Measurements from ENCODE around the gene OPN3.

Gene OPN3

DNA sequence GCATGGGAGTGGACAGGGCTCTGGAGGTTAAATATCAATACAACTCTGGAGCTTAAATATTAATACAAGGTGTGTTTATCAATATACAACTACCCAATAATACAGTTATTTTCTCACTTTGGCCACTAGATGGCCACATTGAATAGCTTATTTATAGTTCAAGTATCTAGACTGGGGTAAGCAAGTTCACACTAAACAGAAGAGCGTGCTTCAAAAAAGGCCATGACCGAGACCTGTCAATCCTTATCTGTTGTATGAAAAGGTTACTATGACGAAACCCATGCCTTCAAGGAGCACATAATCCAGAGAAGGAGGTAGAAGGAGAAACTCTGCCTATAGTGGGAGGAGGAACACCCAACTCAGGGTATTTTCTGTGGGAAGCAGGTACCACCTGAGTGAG, 29.1 kb downstream of the OPN3 start:
- no peak overlapping the region for H3K27ac ChIP-seq
- ChIA-PET CTCF (interaction anchor here (0.6 to 2.7 kb wide), 13 partner anchors 11 to 377 kb away, joined by 3 to 11 read pairs (median 3); no protein-coding TSS in a partner anchor), POLR2A (ENCODE audit: low non-redundant PET) (interaction anchor here (0.6 kb wide), 2 partner anchors 29 to 223 kb away, joined by 3 to 7 read pairs; partner anchors contain the start of genes CHML and OPN3)
- TF ChIP-seq, protein P1, sequence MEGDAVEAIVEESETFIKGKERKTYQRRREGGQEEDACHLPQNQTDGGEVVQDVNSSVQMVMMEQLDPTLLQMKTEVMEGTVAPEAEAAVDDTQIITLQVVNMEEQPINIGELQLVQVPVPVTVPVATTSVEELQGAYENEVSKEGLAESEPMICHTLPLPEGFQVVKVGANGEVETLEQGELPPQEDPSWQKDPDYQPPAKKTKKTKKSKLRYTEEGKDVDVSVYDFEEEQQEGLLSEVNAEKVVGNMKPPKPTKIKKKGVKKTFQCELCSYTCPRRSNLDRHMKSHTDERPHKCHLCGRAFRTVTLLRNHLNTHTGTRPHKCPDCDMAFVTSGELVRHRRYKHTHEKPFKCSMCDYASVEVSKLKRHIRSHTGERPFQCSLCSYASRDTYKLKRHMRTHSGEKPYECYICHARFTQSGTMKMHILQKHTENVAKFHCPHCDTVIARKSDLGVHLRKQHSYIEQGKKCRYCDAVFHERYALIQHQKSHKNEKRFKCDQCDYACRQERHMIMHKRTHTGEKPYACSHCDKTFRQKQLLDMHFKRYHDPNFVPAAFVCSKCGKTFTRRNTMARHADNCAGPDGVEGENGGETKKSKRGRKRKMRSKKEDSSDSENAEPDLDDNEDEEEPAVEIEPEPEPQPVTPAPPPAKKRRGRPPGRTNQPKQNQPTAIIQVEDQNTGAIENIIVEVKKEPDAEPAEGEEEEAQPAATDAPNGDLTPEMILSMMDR (conservative IDR thresholded peaks at IDR 0.05; ENCODE audit: low read depth): peak; percentile 60
- DNase-seq (ENCODE audit: low spot score): peak; percentile 49

DNA sequence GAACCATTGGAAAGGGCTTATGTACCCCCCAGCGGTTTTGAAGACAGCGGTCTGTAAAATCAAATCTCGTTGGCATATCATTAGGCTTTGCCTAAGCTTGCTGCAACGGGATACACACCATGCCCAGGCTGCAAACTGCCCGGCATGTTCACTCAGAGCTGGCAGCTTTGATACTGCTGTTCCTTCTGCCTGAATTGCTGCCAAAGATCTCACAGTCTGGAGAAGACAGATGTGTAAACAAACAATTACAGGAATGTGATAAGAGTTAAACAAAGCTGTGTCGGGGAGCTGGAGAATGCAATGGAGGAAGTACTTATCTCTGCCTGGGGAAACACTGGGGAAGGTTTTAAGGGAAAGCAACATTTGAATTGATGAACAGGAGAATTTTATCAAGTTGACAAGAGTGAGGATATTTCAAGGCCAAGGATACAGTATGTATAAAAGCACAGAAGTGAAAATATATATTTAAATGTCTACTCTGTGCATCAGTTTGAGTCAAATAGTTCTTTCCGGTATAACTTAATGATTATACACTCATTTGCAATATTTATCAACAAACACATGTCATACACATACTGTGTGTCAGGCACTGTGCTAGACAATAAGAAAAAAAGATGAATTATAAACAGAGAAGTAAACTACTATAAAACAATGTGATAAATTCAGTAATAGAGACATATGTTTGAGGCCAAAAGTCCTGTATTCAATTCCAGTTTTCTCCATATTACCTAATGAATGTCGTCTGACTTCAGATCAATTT, 29.9 kb downstream of the OPN3 start:
- TF ChIP-seq, protein P1 (conservative IDR thresholded peaks at IDR 0.05; ENCODE audit: low read depth): no peak
- peak overlapping the region; percentile 45 for H3K27ac ChIP-seq
- POLR2A ChIA-PET (ENCODE audit: low non-redundant PET): interaction anchor here (0.6 kb wide), 1 partner anchor 224 kb away, joined by 3 read pairs; no protein-coding TSS in a partner anchor
- CTCF ChIA-PET: interaction anchor here (0.6 to 2.7 kb wide), 11 partner anchors 10 to 378 kb away, joined by 3 to 11 read pairs (median 3); no protein-coding TSS in a partner anchor
- no peak for DNase-seq (ENCODE audit: low spot score)

DNA sequence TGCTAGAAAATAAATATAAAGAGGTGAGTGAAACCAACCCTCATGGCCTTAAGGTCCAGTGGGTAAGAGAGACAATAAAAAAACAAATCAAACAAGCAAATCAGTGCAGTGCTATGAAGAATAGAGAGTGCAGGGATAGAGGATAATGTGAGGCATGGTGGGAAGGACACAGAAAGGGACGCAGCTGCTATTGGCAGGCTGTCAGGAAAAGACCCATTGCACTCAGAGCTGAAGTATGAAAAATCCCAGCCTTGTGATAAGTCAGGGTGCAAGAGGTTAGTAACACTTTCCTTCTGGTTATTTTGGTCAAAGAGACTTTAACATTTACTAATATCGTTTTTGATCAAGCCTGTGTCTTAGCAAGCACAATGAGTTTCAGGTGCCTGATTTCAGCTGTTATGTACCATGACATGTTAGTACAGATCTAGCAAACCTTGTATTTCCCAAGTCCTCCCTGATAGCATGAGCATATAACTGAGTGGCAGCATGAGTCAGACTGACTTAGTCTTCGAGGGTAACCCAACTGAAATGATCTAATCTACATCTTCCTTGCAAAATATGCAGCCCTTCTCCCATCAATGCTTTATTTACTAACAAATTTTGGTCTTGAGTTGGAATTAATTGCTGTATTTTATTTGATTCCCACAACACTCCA, 31.7 kb downstream of the OPN3 start:
- TF ChIP-seq, protein P1 (conservative IDR thresholded peaks at IDR 0.05; ENCODE audit: low read depth): no peak
- DNase-seq (ENCODE audit: low spot score): peak; percentile 74
- H3K27ac ChIP-seq: no peak overlapping the region
- ChIA-PET POLR2A (ENCODE audit: low non-redundant PET) (no interaction called here), CTCF (interaction anchor here (0.6 to 1.0 kb wide), 2 partner anchors 19 to 226 kb away, joined by 3 read pairs; no protein-coding TSS in a partner anchor)

DNA sequence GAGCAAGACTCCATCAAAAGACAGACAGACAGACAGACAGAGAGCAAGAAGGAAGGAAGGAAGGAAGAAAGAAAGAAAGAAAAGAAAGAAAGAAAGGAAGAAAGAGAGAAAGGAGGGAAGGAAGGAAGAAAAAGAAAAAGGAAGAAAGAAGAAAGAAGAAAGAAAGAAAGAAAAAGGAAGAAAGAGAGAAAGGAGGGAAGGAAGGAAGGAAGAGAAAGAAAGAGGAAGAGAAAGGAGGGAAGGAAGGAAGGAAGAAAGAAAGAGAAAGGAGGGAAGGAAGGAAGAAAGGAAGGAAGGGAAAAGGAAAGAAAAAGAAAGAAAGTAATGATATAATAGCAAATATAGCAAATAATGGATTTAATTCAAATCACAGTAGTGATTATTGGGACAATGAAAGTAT, 32.7 kb downstream of the OPN3 start:
- ChIA-PET CTCF (no interaction called here), POLR2A (ENCODE audit: low non-redundant PET) (no interaction called here)
- peak overlapping the region; percentile 60 for H3K27ac ChIP-seq
- TF ChIP-seq, protein P1 (conservative IDR thresholded peaks at IDR 0.05; ENCODE audit: low read depth): no peak
- no peak for DNase-seq (ENCODE audit: low spot score)

DNA sequence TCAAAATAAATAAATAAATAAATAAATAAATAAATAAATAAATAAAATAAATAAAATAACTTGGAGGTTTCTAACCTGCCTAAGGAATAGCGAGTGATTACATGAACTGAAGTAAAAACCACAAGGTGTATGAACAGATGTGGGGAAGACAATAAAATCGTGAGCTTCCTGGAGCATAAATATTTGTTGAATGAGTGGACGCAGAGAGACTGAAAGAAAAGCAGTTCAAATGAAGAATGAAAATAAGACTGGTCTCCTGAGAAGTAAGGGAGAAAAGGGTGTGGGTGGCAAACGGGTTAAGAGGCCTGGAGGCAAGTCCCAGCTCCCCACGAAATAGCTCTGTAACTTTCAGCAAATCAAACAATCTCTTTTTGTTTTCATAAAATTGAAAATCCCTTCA, 33.6 kb downstream of the OPN3 start:
- peak overlapping the region; percentile 81 for H3K27ac ChIP-seq
- peak; percentile 73 for DNase-seq (ENCODE audit: low spot score)
- CTCF ChIA-PET: interaction anchor here (0.7 kb wide), 1 partner anchor 236 kb away, joined by 4 read pairs; no protein-coding TSS in a partner anchor
- TF ChIP-seq, protein P1 (conservative IDR thresholded peaks at IDR 0.05; ENCODE audit: low read depth): no peak
- POLR2A ChIA-PET (ENCODE audit: low non-redundant PET): no interaction called here

DNA sequence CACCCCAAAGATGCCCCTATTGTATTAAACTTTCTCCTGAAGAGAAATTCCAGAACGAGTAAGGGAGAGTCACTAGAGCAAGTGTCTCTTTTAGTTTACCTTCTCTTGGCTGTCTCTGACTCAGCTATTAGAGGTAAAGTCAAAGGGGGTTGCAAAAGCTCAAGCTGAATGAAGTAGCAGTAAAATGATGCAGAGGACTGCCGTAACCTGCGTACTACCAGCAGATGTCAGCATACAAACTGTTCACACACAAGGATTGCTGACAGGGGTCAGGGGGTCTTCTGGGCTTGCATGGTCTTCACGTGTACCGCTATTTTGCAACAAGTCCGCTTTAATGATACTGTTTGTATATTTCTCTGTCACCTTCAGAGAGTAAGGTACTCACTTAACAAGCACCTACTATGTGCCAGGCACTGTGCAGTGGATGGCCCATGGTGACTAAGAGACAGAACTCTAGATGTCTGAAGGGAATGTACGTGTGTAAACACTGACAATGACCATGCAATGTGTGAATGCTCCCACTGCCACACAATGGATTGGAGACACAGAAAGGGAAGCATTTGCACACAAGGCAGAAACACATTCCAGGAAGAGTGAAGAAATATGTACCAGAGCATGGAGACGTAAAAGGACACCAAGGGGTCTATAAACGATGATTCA, 34.9 kb downstream of the OPN3 start:
- ChIA-PET POLR2A (ENCODE audit: low non-redundant PET) (no interaction called here), CTCF (interaction anchor here (0.6 kb wide), 1 partner anchor 436 kb away, joined by 3 read pairs; no protein-coding TSS in a partner anchor)
- no peak for DNase-seq (ENCODE audit: low spot score)
- TF ChIP-seq, protein P1 (conservative IDR thresholded peaks at IDR 0.05; ENCODE audit: low read depth): no peak
- H3K27ac ChIP-seq: no peak overlapping the region
